Neural progenitor cell (in vitro differentiated cells): ENCODE data around the gene KCNMA1. TPM values are rescaled to one million over a fixed set of nuclear protein-coding genes. Genes with fewer than 3 reads are reported as not detected.

Experiments used
- DNase-seq: peaks from one replicate; pipeline ENCODE4 v3.0.0-alpha.2; 2016; ENCODE audit warnings: low spot score
- H2AFZ ChIP-seq: fragments of 200-600 bp; sonication (generic); replicated peaks from 2 replicates; pipeline ENCODE4 v1.6.1; 2016; ENCODE audit warnings: antibody characterized with exemption
- H3F3A ChIP-seq: fragments of 200-600 bp; sonication (generic); 2 replicates; pipeline ENCODE4 v1.6.1; 2016; ENCODE audit warnings: antibody characterized with exemption, low read depth
- H3K27ac ChIP-seq: fragments of 200-600 bp; sonication (generic); 2 replicates; pipeline ENCODE4 v1.5.1; 2016; ENCODE audit warnings: mild to moderate bottlenecking
- H3K27me3 ChIP-seq: fragments of 200-600 bp; sonication (generic); 2 replicates; pipeline ENCODE4 v1.6.1; 2016; ENCODE audit warnings: mild to moderate bottlenecking, moderate library complexity
- H3K36me3 ChIP-seq: fragments of 200-600 bp; sonication (generic); 2 replicates; pipeline ENCODE4 v1.5.1; 2016
- H3K4me1 ChIP-seq: fragments of 200-600 bp; sonication (generic); 2 replicates; pipeline ENCODE4 v1.6.1; 2016; ENCODE audit warnings: mixed run types
- H3K4me2 ChIP-seq: fragments of 200-600 bp; sonication (generic); 2 replicates; pipeline ENCODE4 v1.6.1; 2016
- H3K4me3 ChIP-seq: fragments of 200-600 bp; sonication (generic); 2 replicates; pipeline ENCODE4 v1.5.1; 2016
- H3K79me2 ChIP-seq: fragments of 200-600 bp; sonication (generic); 2 replicates; pipeline ENCODE4 v1.6.1; 2016; ENCODE audit warnings: low read depth
- H3K9ac ChIP-seq: fragments of 200-600 bp; sonication (generic); 2 replicates; pipeline ENCODE4 v1.6.1; 2016
- H3K9me3 ChIP-seq: fragments of 200-600 bp; sonication (generic); 2 replicates; pipeline ENCODE4 v1.5.1; 2016; ENCODE audit warnings: low read depth
- H4K20me1 ChIP-seq: fragments of 200-600 bp; sonication (generic); 2 replicates; pipeline ENCODE4 v1.6.1; 2016; ENCODE audit warnings: low read depth
- H3K27ac Mint-ChIP-seq: 3 replicates; pipeline ENCODE4 v1.8.0; 2021; ENCODE audit warnings: mixed read lengths
- H3K27me3 Mint-ChIP-seq: 2 replicates; pipeline ENCODE4 v1.8.0; 2022; ENCODE audit warnings: low read depth, mild to moderate bottlenecking, inconsistent platforms, moderate library complexity, mixed read lengths; ENCODE audit not compliant: insufficient read depth
- H3K36me3 Mint-ChIP-seq: 3 replicates; pipeline ENCODE4 v1.8.0; 2021; ENCODE audit warnings: mixed read lengths
- H3K4me1 Mint-ChIP-seq: 3 replicates; pipeline ENCODE4 v1.8.0; 2021; ENCODE audit warnings: mixed read lengths
- H3K4me3 Mint-ChIP-seq: 3 replicates; pipeline ENCODE4 v1.8.0; 2021; ENCODE audit warnings: mild to moderate bottlenecking, moderate library complexity, mixed read lengths
- H3K9me3 Mint-ChIP-seq: 3 replicates; pipeline ENCODE4 v1.8.0; 2020; ENCODE audit warnings: mixed read lengths
- EZH2 ChIP-seq: fragments of 200-600 bp; sonication (generic); IDR thresholded peaks from 2 replicates; pipeline ENCODE4 v1.6.1; 2017; ENCODE audit warnings: antibody characterized with exemption, mild to moderate bottlenecking, moderate library complexity
- EZH2phosphoT487 ChIP-seq: fragments of 200-600 bp; sonication (generic); IDR thresholded peaks from 2 replicates; pipeline ENCODE4 v1.6.1; 2017; ENCODE audit warnings: antibody characterized with exemption
- total RNA-seq: library from RNA; depleted of rRNA; stranded (reverse); fragments of >200 nt; gene quantifications from 2 replicates; pipeline ENCODE4 v1.2.3, GENCODE V29; 2015; ENCODE audit warnings: low replicate concordance
- TF ChIP-seq, protein P1 (sequence below): fragments of 200-600 bp; sonication (generic); IDR thresholded peaks from 2 replicates; pipeline ENCODE4 v1.5.1; 2017; ENCODE audit warnings: antibody characterized with exemption, mild to moderate bottlenecking

KCNMA1 gene
- total RNA-seq, 1 donor from 2014 or later, result 2.4 TPM

- Mint-ChIP-seq H3K4me3 (no peak overlapping the region), H3K9me3 (no peaks in the 10 kb centered on the region), H3K4me1 (peaks cover 15% of the 10 kb centered on the region), H3K36me3 (no peaks in the 10 kb centered on the region), H3K27me3 (peaks cover 39% of the 10 kb centered on the region), H3K27ac (no peak overlapping the region)
- Histone ChIP-seq H4K20me1 (peaks cover 12% of the 10 kb centered on the region), H3K4me3 (no peak overlapping the region), H3K4me2 (no peak overlapping the region), H2AFZ (no peak overlapping the region), H3K9ac (no peak overlapping the region), H3K27me3 (peaks cover 46% of the 10 kb centered on the region), H3K27ac (no peak overlapping the region), H3K36me3 (no peaks in the 10 kb centered on the region), H3K4me1 (peaks cover 32% of the 10 kb centered on the region), H3K9me3 (no peaks in the 10 kb centered on the region), H3K79me2 (no peaks in the 10 kb centered on the region), H3F3A (peaks cover 11% of the 10 kb centered on the region)
- TF ChIP-seq, protein P1, sequence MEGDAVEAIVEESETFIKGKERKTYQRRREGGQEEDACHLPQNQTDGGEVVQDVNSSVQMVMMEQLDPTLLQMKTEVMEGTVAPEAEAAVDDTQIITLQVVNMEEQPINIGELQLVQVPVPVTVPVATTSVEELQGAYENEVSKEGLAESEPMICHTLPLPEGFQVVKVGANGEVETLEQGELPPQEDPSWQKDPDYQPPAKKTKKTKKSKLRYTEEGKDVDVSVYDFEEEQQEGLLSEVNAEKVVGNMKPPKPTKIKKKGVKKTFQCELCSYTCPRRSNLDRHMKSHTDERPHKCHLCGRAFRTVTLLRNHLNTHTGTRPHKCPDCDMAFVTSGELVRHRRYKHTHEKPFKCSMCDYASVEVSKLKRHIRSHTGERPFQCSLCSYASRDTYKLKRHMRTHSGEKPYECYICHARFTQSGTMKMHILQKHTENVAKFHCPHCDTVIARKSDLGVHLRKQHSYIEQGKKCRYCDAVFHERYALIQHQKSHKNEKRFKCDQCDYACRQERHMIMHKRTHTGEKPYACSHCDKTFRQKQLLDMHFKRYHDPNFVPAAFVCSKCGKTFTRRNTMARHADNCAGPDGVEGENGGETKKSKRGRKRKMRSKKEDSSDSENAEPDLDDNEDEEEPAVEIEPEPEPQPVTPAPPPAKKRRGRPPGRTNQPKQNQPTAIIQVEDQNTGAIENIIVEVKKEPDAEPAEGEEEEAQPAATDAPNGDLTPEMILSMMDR, result no peak
- TF ChIP-seq EZH2phosphoT487 (no peak), EZH2 (no peak)
- DNase-seq, result no peak
These were observed 4.2 kb downstream of the KCNMA1 start for GRCh38 chr10:77633376-77633775.

DNA sequence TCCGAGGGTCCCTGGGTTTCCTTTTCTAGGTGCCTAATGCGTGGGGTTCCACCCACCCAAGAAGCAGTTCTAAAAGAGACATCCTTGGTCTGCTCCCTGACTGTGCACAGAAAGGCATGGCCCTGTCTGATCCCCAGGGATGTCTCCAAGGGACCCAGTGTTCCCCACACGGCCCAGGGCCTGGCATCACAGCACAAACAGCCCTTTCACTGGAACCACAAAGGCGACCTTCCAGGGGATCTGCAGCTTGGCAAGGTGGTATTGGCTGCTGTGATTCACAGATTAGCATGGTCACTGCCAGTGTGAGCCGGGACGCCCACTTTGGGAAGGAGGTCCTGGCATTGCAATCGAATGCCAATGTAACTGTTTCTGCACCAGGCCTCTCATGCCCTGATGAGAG is 6.4 kb downstream of the KCNMA1 start:
- no peaks in the 10 kb centered on the region for H3K9me3 ChIP-seq
- no peak overlapping the region for H3K4me2 ChIP-seq
- H3K4me3 ChIP-seq, result no peak overlapping the region
- Mint-ChIP-seq H3K36me3 (no peaks in the 10 kb centered on the region), H3K27ac (no peak overlapping the region), H3K4me1 (peaks cover 10% of the 10 kb centered on the region), H3K27me3 (peaks cover 25% of the 10 kb centered on the region), H3K4me3 (no peak overlapping the region), H3K9me3 (no peaks in the 10 kb centered on the region)
- no peak overlapping the region for H3K9ac ChIP-seq
- H3K4me1 ChIP-seq, result peaks cover 24% of the 10 kb centered on the region
- no peaks in the 10 kb centered on the region for H3K36me3 ChIP-seq
- H2AFZ ChIP-seq, result no peak overlapping the region
- peaks cover 6% of the 10 kb centered on the region for H4K20me1 ChIP-seq
- no peak overlapping the region for H3K27ac ChIP-seq
- TF ChIP-seq, protein P1, result no peak
- no peak for TF ChIP-seq EZH2
- no peak for TF ChIP-seq EZH2phosphoT487
- DNase-seq, result no peak
- H3K79me2 ChIP-seq, result no peaks in the 10 kb centered on the region
- H3K27me3 ChIP-seq, result peaks cover 27% of the 10 kb centered on the region
- H3F3A ChIP-seq, result peaks cover 6% of the 10 kb centered on the region

DNA sequence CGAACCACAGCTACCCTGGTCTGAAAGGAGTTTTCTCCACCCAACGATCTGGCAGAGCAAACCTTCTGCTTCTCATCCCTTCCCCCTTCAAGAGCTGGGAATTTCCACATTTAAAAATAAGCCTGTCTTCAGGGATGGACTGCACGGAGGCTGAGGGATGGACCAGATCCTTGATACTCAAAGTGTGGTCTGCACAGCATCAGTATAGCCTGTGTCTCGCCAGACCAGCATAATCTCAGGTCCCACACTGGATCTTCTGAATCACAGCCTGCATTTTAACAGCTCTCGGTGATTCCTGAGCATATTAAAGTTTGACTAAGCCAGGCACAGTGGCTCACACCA is 7.1 kb downstream of the KCNMA1 start:
- no peak for DNase-seq
- TF ChIP-seq EZH2phosphoT487 (no peak), EZH2 (no peak)
- TF ChIP-seq, protein P1, result no peak
- no peak overlapping the region for H3K9ac ChIP-seq
- H3K4me2 ChIP-seq, result no peak overlapping the region
- no peaks in the 10 kb centered on the region for H3F3A ChIP-seq
- H4K20me1 ChIP-seq, result no peaks in the 10 kb centered on the region
- H3K27ac Mint-ChIP-seq, result no peak overlapping the region
- H3K9me3 ChIP-seq, result no peaks in the 10 kb centered on the region
- peaks cover 18% of the 10 kb centered on the region for H3K27me3 Mint-ChIP-seq
- peaks cover 3% of the 10 kb centered on the region for H3K4me1 Mint-ChIP-seq
- no peak overlapping the region for H3K4me3 Mint-ChIP-seq
- H3K27ac ChIP-seq, result no peak overlapping the region
- H3K36me3 Mint-ChIP-seq, result no peaks in the 10 kb centered on the region
- H3K27me3 ChIP-seq, result peaks cover 20% of the 10 kb centered on the region
- H3K36me3 ChIP-seq, result no peaks in the 10 kb centered on the region
- no peak overlapping the region for H3K4me3 ChIP-seq
- H3K4me1 ChIP-seq, result peaks cover 18% of the 10 kb centered on the region
- no peak overlapping the region for H2AFZ ChIP-seq
- no peaks in the 10 kb centered on the region for H3K9me3 Mint-ChIP-seq
- no peaks in the 10 kb centered on the region for H3K79me2 ChIP-seq
